ENCODE results near the gene R3HDM4. TPM values are rescaled to one million over a fixed set of nuclear protein-coding genes. Genes with fewer than 3 reads are reported as not detected.
A peak's percentile ranks its signal among the peaks of the same experiment; 100 is the strongest.

The R3HDM4 gene
- total RNA-seq, 2 experiments from 2014 or later = 75.9 to 76.7 TPM

DNA sequence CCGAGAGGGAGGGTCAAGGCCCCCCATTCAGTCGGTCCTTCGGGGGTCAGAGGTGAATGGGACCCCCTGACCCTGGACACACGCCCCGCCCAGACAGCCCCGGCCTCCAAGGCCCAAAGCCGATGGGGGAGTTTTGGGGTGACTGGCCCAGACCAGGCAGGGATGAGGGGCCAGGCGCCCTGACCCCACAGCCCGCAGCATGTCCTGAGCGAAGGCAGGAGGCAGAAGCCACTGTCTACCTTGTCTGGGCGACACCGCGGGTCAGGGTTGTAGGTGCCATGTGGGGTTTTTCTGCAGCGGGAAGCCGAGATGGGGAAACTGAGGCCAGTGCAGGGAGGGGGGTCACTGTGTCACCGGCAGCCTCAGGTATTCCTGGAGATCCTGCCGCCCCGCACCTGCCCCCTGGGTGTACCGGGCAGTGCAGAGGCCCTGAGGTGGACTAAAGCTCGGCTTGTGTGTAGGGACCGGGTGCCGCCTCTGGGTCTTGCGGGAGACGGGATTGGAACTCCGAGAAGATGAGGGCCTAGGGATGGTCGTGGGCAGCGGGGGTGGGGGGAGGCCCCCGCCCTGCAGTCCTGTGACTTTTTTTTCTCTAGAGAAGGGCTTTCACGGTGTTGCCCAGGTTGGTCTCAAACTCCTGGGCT is 21.3 kb upstream of the R3HDM4 start:
- ATAC-seq = no peak
- DNase-seq = no peak
- CTCF ChIA-PET = no interaction called here
- Mint-ChIP-seq H3K4me3 (no peak overlapping the region), H3K27ac (no peak overlapping the region), H3K9me3 (ENCODE audit: insufficient read depth) (no peaks in the 10 kb centered on the region), H3K27me3 (ENCODE audit: low read depth) (peaks cover 2% of the 10 kb centered on the region), H3K36me3 (ENCODE audit: low read depth) (peaks cover 29% of the 10 kb centered on the region), H3K4me1 (ENCODE audit: low read depth) (peaks cover 38% of the 10 kb centered on the region)
- POLR2A ChIA-PET = no interaction called here

DNA sequence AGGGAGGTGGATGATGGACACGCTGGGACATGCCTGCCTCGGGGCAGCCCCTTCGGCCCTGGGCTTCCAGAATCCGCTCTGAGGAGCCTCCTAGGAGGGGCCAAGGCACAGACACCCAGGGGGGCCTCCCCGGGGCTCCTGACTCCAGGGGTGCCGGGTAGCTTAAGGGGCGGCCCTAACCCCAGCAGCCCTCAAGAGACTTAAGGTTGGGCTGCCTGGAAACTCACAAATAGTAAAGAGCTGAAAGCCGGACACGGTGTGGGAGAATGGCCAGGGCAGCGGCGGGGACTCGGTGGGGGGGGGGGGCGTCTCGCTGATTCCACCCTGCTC is 20.5 kb upstream of the R3HDM4 start:
- peaks cover 2% of the 10 kb centered on the region for H3K27me3 Mint-ChIP-seq (ENCODE audit: low read depth)
- ChIA-PET POLR2A (no interaction called here), CTCF (no interaction called here)
- peaks cover 30% of the 10 kb centered on the region for H3K36me3 Mint-ChIP-seq (ENCODE audit: low read depth)
- H3K4me3 Mint-ChIP-seq = no peak overlapping the region
- H3K9me3 Mint-ChIP-seq (ENCODE audit: insufficient read depth) = no peaks in the 10 kb centered on the region
- DNase-seq = no peak
- ATAC-seq = no peak
- H3K4me1 Mint-ChIP-seq (ENCODE audit: low read depth) = peaks cover 35% of the 10 kb centered on the region
- H3K27ac Mint-ChIP-seq = no peak overlapping the region

DNA sequence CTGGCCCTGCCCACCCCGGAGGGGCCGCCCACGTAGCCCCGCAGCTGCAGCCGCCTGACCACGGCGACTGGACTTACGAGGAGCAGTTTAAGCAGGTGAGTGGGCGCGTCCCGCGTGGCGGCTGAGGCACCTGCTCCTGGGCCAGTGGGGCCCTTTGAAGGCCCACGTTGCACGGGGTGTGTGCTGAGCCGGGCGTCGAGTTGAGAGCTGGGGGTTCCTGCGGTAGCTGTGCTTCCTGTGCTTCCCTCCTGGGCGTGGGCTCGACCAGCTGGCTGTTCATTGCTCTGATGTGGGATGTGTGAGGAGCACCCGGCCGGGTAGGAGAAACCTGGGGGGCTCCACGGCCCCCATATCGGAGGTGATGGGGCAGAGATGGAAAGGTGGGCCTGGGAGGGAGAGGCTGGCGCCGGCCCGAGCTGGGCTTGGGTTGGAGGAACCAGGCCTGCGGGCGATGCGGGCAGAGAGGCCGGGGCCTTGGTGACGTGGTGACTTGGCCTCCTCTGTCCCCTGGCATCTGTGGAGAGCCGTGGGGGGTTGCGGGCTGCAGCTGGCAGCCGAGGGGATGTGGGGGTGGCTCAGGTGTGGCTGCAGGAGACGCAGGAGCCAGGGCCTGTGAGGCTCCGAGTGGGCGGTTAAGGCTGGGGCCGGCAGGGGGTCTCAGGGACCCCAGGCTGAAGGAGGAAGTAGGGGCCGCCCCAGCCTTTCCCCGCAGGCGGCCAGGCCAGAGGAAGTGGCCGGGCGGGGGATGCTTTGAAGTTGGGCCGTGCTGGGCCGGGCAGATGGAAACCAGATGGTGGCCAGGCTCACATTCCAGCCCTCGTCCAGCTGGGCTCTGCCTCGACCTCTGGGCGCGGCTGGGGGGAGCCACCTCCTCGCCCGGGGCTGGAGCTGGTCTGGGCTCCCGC is 19.9 kb upstream of the R3HDM4 start:
- DNase-seq (peak; percentile 69), ATAC-seq (peak; percentile 80)
- Mint-ChIP-seq H3K36me3 (ENCODE audit: low read depth) (peaks cover 28% of the 10 kb centered on the region), H3K9me3 (ENCODE audit: insufficient read depth) (no peaks in the 10 kb centered on the region), H3K27me3 (ENCODE audit: low read depth) (no peaks in the 10 kb centered on the region), H3K4me3 (peak overlapping the region; percentile 63), H3K4me1 (ENCODE audit: low read depth) (peaks cover 29% of the 10 kb centered on the region), H3K27ac (peak overlapping the region; percentile 81)
- POLR2A ChIA-PET = interaction anchor here (1.0 kb wide), 1 partner anchor 29 kb away, joined by 4 read pairs; no protein-coding TSS in a partner anchor
- CTCF ChIA-PET = interaction anchor here (0.9 to 1.2 kb wide), 4 partner anchors 9 to 69 kb away, joined by 3 to 6 read pairs (median 3); partner anchors contain the start of gene WDR18

DNA sequence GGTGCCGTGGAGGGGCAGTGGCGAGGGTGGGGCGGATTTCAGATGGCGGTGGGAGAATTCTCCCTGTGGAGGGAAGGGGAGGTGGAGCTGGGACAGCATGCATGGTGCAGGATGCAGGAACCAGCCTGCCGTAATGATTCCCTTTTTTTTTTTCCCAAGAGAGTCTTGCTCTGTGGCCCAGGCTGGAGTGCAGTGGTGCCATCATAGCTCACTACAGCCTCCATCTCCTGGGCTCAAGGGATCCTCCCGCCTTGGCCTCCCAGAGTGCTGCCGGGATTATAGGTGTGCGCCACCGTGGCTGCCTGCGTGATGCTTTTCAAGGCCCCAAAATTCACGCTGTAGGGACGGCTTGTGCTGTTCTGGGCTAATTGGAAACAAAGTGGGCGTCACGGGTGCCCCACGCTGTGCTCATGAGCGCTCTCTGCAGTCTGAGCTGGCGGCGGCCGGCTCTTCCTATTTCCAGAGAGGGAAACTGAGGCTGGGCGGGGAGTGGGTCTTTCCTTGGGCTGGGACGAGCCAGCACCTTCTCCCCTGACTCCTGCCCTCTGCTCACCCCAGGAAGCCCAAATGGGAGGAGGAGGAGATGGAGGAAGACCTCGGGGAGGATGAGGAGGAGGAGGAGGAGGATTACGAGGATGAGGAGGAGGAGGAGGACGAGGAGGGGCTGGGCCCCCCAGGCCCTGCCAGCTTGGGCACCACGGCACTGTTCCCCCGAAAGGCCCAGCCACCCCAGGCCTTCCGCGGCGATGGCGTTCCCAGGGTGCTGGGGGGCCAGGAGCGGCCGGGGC is 19.0 kb upstream of the R3HDM4 start:
- no peaks in the 10 kb centered on the region for H3K27me3 Mint-ChIP-seq (ENCODE audit: low read depth)
- no peak for DNase-seq
- ChIA-PET POLR2A (interaction anchor here (1.0 kb wide), 1 partner anchor 30 kb away, joined by 4 read pairs; no protein-coding TSS in a partner anchor), CTCF (interaction anchor here (0.9 to 1.2 kb wide), 4 partner anchors 8 to 68 kb away, joined by 3 to 6 read pairs (median 3); partner anchors contain the start of gene WDR18)
- no peak for ATAC-seq
- H3K4me1 Mint-ChIP-seq (ENCODE audit: low read depth) = peaks cover 24% of the 10 kb centered on the region
- H3K27ac Mint-ChIP-seq = no peak overlapping the region
- no peak overlapping the region for H3K4me3 Mint-ChIP-seq
- H3K36me3 Mint-ChIP-seq (ENCODE audit: low read depth) = peaks cover 24% of the 10 kb centered on the region
- no peaks in the 10 kb centered on the region for H3K9me3 Mint-ChIP-seq (ENCODE audit: insufficient read depth)

DNA sequence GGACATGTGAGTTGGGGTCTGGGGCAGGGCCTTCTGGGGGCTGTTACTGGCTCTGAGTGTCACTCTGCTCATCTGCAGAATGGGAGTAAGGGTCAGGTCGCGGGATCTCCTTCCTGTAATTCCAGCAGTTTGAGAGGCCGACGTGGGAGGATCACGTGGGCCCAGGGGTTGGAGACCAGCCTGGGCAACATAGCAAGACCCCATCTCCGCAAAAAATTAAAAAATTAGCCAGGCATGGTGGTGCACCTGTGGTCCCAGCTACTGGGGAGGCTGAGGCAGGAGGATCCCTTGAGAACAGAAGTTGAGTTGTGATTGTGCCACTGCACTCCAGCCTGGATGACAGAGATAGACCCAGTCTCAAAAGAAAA is 16.9 kb upstream of the R3HDM4 start:
- ChIA-PET CTCF (no interaction called here), POLR2A (interaction anchor here (0.6 to 0.9 kb wide), 2 partner anchors 54 to 55 kb away, joined by 3 read pairs; partner anchors contain the start of gene WDR18)

DNA sequence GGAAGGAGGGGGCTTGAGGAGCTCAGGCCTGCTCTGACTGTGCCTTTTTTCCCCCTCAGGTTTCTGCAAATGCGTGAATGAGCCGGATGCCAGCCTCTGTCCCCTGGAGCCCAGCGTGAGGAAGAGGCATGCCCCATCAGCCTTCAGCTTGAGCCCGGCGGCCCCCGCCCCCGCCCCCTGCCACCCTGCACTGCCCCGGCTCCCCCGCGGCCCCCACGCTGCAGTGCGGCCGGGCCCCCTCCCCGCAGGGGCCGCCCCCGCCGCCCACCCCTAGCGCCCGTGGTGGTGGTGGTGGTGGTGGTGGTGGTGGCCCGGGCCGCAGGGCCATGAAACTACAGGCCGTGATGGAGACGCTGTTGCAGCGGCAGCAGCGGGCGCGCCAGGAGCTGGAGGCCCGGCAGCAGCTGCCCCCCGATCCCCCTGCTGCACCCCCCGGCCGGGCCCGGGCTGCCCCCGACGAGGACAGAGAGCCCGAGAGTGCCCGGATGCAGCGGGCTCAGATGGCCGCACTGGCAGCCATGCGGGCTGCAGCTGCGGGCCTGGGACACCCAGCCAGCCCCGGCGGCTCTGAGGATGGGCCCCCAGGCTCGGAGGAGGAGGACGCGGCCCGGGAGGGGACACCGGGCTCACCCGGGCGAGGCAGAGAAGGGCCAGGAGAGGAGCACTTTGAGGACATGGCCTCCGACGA is 16.3 kb upstream of the R3HDM4 start:
- no peak overlapping the region for H3K4me3 Mint-ChIP-seq
- H3K27ac Mint-ChIP-seq = no peak overlapping the region
- H3K9me3 Mint-ChIP-seq (ENCODE audit: insufficient read depth) = no peaks in the 10 kb centered on the region
- H3K4me1 Mint-ChIP-seq (ENCODE audit: low read depth) = peaks cover 18% of the 10 kb centered on the region
- no peaks in the 10 kb centered on the region for H3K27me3 Mint-ChIP-seq (ENCODE audit: low read depth)
- H3K36me3 Mint-ChIP-seq (ENCODE audit: low read depth) = peaks cover 15% of the 10 kb centered on the region
- ATAC-seq (no peak), DNase-seq (no peak)
- ChIA-PET POLR2A (no interaction called here), CTCF (no interaction called here)

More for the DNA sequence above, 16.9 kb upstream of the R3HDM4 start:
- Mint-ChIP-seq H3K27me3 (ENCODE audit: low read depth) (no peaks in the 10 kb centered on the region), H3K27ac (no peak overlapping the region), H3K36me3 (ENCODE audit: low read depth) (peaks cover 15% of the 10 kb centered on the region), H3K4me1 (ENCODE audit: low read depth) (peaks cover 19% of the 10 kb centered on the region), H3K4me3 (no peak overlapping the region), H3K9me3 (ENCODE audit: insufficient read depth) (no peaks in the 10 kb centered on the region)
- ATAC-seq (no peak), DNase-seq (no peak)

DNA sequence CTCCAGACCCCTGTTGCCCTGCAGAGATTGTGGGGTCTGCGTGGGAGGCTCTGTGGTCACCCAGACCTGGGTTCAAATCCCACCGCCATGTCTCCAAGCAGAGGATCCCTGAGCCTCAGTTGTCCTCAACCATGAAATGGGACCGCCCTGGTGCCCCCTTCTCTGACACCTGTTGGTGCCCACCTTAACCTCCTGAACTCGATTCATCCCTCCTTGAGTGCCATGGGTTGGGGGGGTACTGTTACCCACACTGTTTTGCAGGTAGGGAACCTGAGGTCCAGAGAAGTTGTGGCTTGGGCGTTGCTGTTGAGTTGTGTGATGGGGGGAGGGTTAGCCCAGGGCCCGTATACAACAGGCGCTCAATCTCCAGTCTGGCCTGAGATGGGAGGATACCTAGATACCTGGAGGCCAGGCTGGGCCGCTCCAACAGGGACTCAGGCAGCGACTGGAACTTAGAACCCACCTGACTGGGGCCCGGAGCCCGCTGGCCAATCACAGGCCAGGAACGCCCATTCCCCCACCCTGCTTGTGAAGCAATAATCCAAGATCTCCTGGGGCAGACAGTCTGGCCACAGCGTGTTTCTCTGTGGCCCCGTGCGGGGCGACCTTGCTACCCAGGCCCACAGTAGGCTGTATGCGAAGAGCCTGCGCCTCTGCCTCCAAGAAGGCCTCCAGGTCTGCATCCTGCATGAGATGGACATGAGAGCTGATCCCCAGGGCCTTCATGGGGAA is 15.6 kb upstream of the R3HDM4 start:
- no peak for DNase-seq

DNA sequence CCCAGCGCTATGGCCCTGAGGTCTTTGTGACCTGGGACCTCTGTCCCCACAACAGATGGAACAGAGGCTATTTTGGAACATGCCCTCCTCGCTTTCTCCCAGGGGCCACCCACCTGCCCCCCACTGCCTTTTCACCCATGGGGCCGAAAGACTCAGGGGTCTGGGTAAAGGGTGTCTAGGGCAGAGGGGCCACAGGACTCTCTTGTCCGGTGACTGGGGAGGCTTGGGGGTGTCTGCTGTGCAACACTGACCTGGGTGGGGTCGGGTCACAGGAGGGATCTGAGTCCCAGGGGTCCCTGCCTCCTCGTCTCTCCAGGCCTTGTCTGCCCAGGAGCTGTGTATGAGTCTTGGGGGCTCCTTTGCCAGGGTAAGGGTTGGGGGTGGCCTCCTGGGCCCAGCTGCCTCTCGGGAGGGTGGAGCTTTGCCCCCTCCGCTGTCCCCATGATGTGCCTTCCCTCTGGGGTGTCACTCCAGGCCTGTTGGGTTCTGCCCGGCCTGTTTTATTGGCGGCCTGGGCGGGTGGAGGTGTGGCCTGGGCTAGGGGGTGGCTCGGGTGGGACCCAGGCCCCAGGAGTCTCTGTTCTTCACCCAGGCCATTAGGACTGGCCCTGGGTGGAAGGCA is 14.9 kb upstream of the R3HDM4 start:
- peak overlapping the region; percentile 46 for H3K4me3 Mint-ChIP-seq
- no peak for ATAC-seq
- no peak for DNase-seq
- H3K27ac Mint-ChIP-seq = no peak overlapping the region
- peaks cover 15% of the 10 kb centered on the region for H3K36me3 Mint-ChIP-seq (ENCODE audit: low read depth)
- ChIA-PET CTCF (no interaction called here), POLR2A (no interaction called here)
- no peaks in the 10 kb centered on the region for H3K27me3 Mint-ChIP-seq (ENCODE audit: low read depth)
- H3K9me3 Mint-ChIP-seq (ENCODE audit: insufficient read depth) = no peaks in the 10 kb centered on the region
- H3K4me1 Mint-ChIP-seq (ENCODE audit: low read depth) = peaks cover 16% of the 10 kb centered on the region

More for the DNA sequence above, 15.6 kb upstream of the R3HDM4 start:
- POLR2A ChIA-PET = no interaction called here
- no peaks in the 10 kb centered on the region for H3K9me3 Mint-ChIP-seq (ENCODE audit: insufficient read depth)
- H3K27me3 Mint-ChIP-seq (ENCODE audit: low read depth) = no peaks in the 10 kb centered on the region
- CTCF ChIA-PET = no interaction called here
- peaks cover 15% of the 10 kb centered on the region for H3K36me3 Mint-ChIP-seq (ENCODE audit: low read depth)
- ATAC-seq = no peak
- no peak overlapping the region for H3K27ac Mint-ChIP-seq
- H3K4me1 Mint-ChIP-seq (ENCODE audit: low read depth) = peaks cover 23% of the 10 kb centered on the region
- no peak overlapping the region for H3K4me3 Mint-ChIP-seq

DNA sequence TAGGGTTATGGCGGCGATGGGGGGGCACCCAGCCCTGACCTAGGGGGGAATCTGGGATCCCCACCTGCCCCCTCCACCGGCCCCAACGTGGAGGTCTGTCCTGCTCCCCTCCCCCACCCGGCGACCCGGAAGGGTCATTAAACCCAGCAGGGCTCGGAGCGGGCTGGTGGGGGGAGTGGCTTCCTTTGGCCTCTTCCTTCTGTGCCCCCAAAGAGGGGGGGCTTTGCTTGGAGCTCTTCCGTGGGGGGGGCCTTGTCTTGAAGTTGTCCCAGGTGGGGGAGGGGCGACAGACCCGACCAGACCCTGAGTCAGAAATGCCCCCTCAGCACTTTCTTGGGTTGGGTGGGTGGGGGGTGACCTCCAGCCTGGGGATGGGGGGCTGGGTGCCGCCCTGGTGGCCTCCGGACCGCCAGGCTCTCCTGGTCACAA is 14.3 kb upstream of the R3HDM4 start:
- ChIA-PET CTCF (no interaction called here), POLR2A (no interaction called here)
- no peaks in the 10 kb centered on the region for H3K9me3 Mint-ChIP-seq (ENCODE audit: insufficient read depth)

DNA sequence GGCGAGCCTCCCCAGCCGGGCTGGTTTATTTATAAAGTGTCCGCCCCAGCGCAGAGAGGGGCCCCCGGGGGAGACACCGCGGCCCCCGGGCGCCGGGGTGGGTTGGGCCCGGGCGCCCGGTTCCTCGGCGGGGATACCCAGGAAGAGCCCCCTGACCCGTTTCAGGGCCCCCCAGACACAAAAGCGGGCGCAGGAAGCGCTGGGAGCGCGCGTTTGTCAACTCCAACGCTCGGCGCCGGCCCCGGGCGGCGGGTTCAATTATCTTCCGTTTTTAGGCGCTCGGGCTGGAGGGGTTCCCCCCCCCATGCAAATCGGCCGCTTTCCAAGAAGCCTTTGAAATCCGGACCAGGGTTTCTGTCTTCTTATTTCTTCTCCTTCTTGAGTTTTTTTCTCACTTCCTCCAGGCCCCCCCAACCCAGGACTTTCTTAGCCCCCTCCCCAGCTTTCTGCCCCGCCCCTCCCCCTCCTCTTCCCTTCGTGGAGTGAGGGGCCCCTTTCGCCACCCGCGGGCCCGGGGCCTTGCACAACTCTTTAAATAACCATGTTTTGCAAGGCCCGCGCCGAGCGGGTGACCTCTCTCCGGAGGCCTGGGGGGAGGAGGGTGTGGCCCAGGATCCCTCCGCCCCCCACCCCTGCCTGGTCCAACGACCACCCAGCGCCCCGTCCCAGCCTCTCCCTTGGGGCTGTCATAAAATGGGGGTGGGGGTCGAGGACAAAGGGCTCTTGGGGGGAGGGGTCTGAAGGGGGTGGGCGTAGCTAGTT is 13.8 kb upstream of the R3HDM4 start:
- Mint-ChIP-seq H3K4me3 (peak overlapping the region; percentile 79), H3K4me1 (ENCODE audit: low read depth) (peaks cover 11% of the 10 kb centered on the region), H3K36me3 (ENCODE audit: low read depth) (peaks cover 12% of the 10 kb centered on the region), H3K27ac (peak overlapping the region; percentile 67), H3K9me3 (ENCODE audit: insufficient read depth) (no peaks in the 10 kb centered on the region), H3K27me3 (ENCODE audit: low read depth) (no peaks in the 10 kb centered on the region)
- ChIA-PET CTCF (no interaction called here), POLR2A (no interaction called here)
- DNase-seq = peak; percentile 68
- no peak for ATAC-seq

More for the DNA sequence above, 14.3 kb upstream of the R3HDM4 start:
- peaks cover 12% of the 10 kb centered on the region for H3K4me1 Mint-ChIP-seq (ENCODE audit: low read depth)
- peak overlapping the region; percentile 46 for H3K4me3 Mint-ChIP-seq
- H3K36me3 Mint-ChIP-seq (ENCODE audit: low read depth) = peaks cover 15% of the 10 kb centered on the region
- DNase-seq (no peak), ATAC-seq (no peak)
- no peak overlapping the region for H3K27ac Mint-ChIP-seq
- H3K27me3 Mint-ChIP-seq (ENCODE audit: low read depth) = no peaks in the 10 kb centered on the region

Data from activated CD8-positive, alpha-beta T cell treated with anti-CD3 and anti-CD28 coated beads, Interleukin-2, amount 10 ng/mL, durations not matched to agents 7 days and 5 days (primary cell).